HepG2 (cell line): Measurements from ENCODE around the gene PRRG3. TPM values are rescaled to one million over a fixed set of nuclear protein-coding genes. Genes with fewer than 3 reads are reported as not detected.

Experiments
- ATAC-seq: fragments of 200-7000 bp; cut with Tn5 transposase; 3 replicates; pipeline ENCODE4 v1.9.1; 2020; ENCODE audit warnings: mild to moderate bottlenecking, moderate library complexity
- BruUV-seq: library from RNA; stranded (reverse); fragments of 400-500 nt; replicated peaks from 2 replicates; lab custom pipeline; 2021; lab: Mats Ljungman, UMichigan
- CTCF ChIA-PET: fragments of 300-600 bp; formaldehyde crosslinking; extraction: SDS; loops from one replicate; lab custom pipeline; 2021; ENCODE audit warnings: low total read pairs, inconsistent platforms, low intra/inter-chr PET ratio; lab: Yijun Ruan, JAX
- POLR2A ChIA-PET: fragments of 350-600 bp; sonication (Branson Sonifier 250); formaldehyde crosslinking; loops from one replicate; lab custom pipeline; 2020; ENCODE audit warnings: antibody characterized with exemption, inconsistent platforms; lab: Yijun Ruan, JAX
- DNase-seq: peaks from one replicate; pipeline ENCODE4 v3.0.0-alpha.2; 2015; ENCODE audit warnings: low spot score
- FAIRE-seq: peaks from 3 replicates; lab custom pipeline; 2011; peaks lifted over from hg19 to GRCh38; lab: Jason Lieb, UNC
- H2AFZ ChIP-seq: one replicate; pipeline ENCODE4 v1.6.1; 2011; ENCODE audit warnings: low read length, inconsistent platforms
- H3K27ac ChIP-seq: fragments of 300-600 bp; 3 replicates; pipeline ENCODE4 v1.8.0; 2011; ENCODE audit warnings: mixed run types, mild to moderate bottlenecking, mixed read lengths, low read length, inconsistent platforms; ENCODE audit not compliant: insufficient read depth; ENCODE audit errors: extremely low read length
- H3K27me3 ChIP-seq, 2 experiments: fragments of 200-600 bp in 1 of 2; 2 replicates in 1 of 2; 3 replicates in 1 of 2; pipeline versions ENCODE4 v1.6.0 to v1.8.0; 2011; ENCODE audit warnings: low read length in 2 of 2, mild to moderate bottlenecking in 2 of 2, moderate library complexity in 2 of 2, inconsistent platforms in 1 of 2; ENCODE audit not compliant: insufficient read depth in 2 of 2, control insufficient read depth in 1 of 2
- H3K36me3 ChIP-seq, 2 experiments: fragments of 200-600 bp in 1 of 2; replicated peaks in 1 of 2; 2 replicates in 1 of 2; 3 replicates in 1 of 2; pipeline versions ENCODE4 v1.5.1 to v1.8.0; 2011; ENCODE audit warnings: low read length in 2 of 2, inconsistent platforms in 1 of 2; ENCODE audit not compliant: insufficient read depth in 2 of 2, control insufficient read depth in 1 of 2
- H3K4me1 ChIP-seq: 2 replicates; pipeline ENCODE4 v1.5.1; 2012; ENCODE audit warnings: low read length, inconsistent platforms; ENCODE audit not compliant: insufficient read depth
- H3K4me2 ChIP-seq: 2 replicates; pipeline ENCODE4 v1.6.0; 2011; ENCODE audit warnings: low read depth, low read length, inconsistent platforms
- H3K4me3 ChIP-seq, 3 experiments: fragments of 200-600 bp in 1 of 3; sonication (generic), shearing (Covaris generic) in 1 of 3; replicated peaks in 1 of 3; 2 replicates each; pipeline ENCODE4 v1.5.1; 2011 to 2016; ENCODE audit warnings: low read length in 3 of 3, inconsistent platforms in 2 of 3, low read depth in 2 of 3, mild to moderate bottlenecking in 2 of 3, control low read depth in 1 of 3, mixed read lengths in 1 of 3; ENCODE audit not compliant: insufficient read depth in 1 of 3
- H3K79me2 ChIP-seq: one replicate; pipeline ENCODE4 v1.6.1; 2011; ENCODE audit warnings: low read length, inconsistent platforms; ENCODE audit not compliant: insufficient read depth
- H3K9ac ChIP-seq: 2 replicates; pipeline ENCODE4 v1.6.0; 2011; ENCODE audit warnings: mild to moderate bottlenecking, low read depth, low read length, inconsistent platforms; ENCODE audit not compliant: insufficient read depth
- H3K9me3 ChIP-seq: 2 replicates; pipeline ENCODE4 v1.5.1; 2012; ENCODE audit warnings: mild to moderate bottlenecking, low read length
- H4K20me1 ChIP-seq: 2 replicates; pipeline ENCODE4 v1.6.0; 2011; ENCODE audit warnings: inconsistent platforms, mild to moderate bottlenecking, low read length, moderate library complexity; ENCODE audit not compliant: insufficient read depth
- CEBPB ChIP-seq: IDR thresholded peaks from 2 replicates; pipeline ENCODE4 v1.6.1; 2011; ENCODE audit warnings: low read depth, low read length, improper control_type of control experiment, borderline replicate concordance
- CEBPG ChIP-seq: IDR thresholded peaks from 2 replicates; pipeline ENCODE4 v1.6.1; 2016
- CTCF ChIP-seq: sonication (generic); formaldehyde crosslinking; IDR thresholded peaks from 2 replicates; pipeline ENCODE4 v1.5.0; 2020; ENCODE audit warnings: mild to moderate bottlenecking, missing genetic modification reagents, moderate library complexity
- HMG20B ChIP-seq: conservative IDR thresholded peaks from 2 replicates; pipeline ENCODE4 v1.6.1; 2016; ENCODE audit warnings: missing genetic modification reagents, missing compliant biosample characterization
- HOXA5 ChIP-seq: sonication (generic); formaldehyde crosslinking; IDR thresholded peaks from 2 replicates; pipeline ENCODE4 v1.4.0; 2020; ENCODE audit warnings: missing genetic modification reagents
- MEIS2 ChIP-seq: sonication (generic); formaldehyde crosslinking; IDR thresholded peaks from 2 replicates; pipeline ENCODE4 v1.9.0; 2021; ENCODE audit warnings: mild to moderate bottlenecking, missing genetic modification reagents
- MZF1 ChIP-seq: sonication (generic); formaldehyde crosslinking; IDR thresholded peaks from 2 replicates; pipeline ENCODE4 v1.8.1; 2023; ENCODE audit warnings: mild to moderate bottlenecking, missing genetic modification reagents, borderline replicate concordance
- NCOA2 ChIP-seq: sonication (generic); formaldehyde crosslinking; IDR thresholded peaks from 2 replicates; pipeline ENCODE4 v1.8.0; 2022; ENCODE audit warnings: inconsistent platforms
- POLR2A ChIP-seq, 2 experiments: IDR thresholded peaks; 2 replicates each; pipeline ENCODE4 v1.6.1; 2011; ENCODE audit warnings: low read depth in 2 of 2, low read length in 2 of 2, mild to moderate bottlenecking in 1 of 2, moderate library complexity in 1 of 2; ENCODE audit not compliant: insufficient read depth in 1 of 2
- RAD21 ChIP-seq: fragments of 450-650 bp; formaldehyde crosslinking; IDR thresholded peaks from 2 replicates; pipeline ENCODE4 v1.5.0; 2020; ENCODE audit warnings: mild to moderate bottlenecking
- RBAK ChIP-seq: sonication (generic); formaldehyde crosslinking; IDR thresholded peaks from 2 replicates; pipeline ENCODE4 v1.5.1; 2020; ENCODE audit warnings: mild to moderate bottlenecking, missing genetic modification reagents
- SIN3B ChIP-seq: fragments of 150-350 bp; IDR thresholded peaks from 2 replicates; pipeline ENCODE4 v1.6.1; 2014; ENCODE audit warnings: low read length
- SMC3 ChIP-seq: IDR thresholded peaks from 2 replicates; pipeline ENCODE4 v1.6.1; 2011; ENCODE audit warnings: low read length, improper control_type of control experiment
- SP2 ChIP-seq: sonication (generic); formaldehyde crosslinking; IDR thresholded peaks from 2 replicates; pipeline ENCODE4 v1.5.1; 2020; ENCODE audit warnings: mild to moderate bottlenecking, missing genetic modification reagents
- STAG1 ChIP-seq: sonication (generic); formaldehyde crosslinking; IDR thresholded peaks from 2 replicates; pipeline ENCODE4 v1.4.0; 2020; ENCODE audit warnings: missing genetic modification reagents
- XRCC5 ChIP-seq: fragments of 200-400 bp; formaldehyde crosslinking; optimal IDR thresholded peaks from 2 replicates; pipeline ENCODE3; 2017; ENCODE audit warnings: mild to moderate bottlenecking, low read length
- ZBTB25 ChIP-seq: IDR thresholded peaks from 2 replicates; pipeline ENCODE4 v1.6.1; 2018; ENCODE audit warnings: missing genetic modification reagents
- ZEB1 ChIP-seq: IDR thresholded peaks from 2 replicates; pipeline ENCODE4 v1.6.1; 2012; ENCODE audit warnings: mild to moderate bottlenecking, low read depth, inconsistent platforms; ENCODE audit not compliant: insufficient replicate concordance
- ZNF282 ChIP-seq: fragments of 450-650 bp; IDR thresholded peaks from 2 replicates; pipeline ENCODE4 v1.6.1; 2018; ENCODE audit not compliant: partially characterized antibody
- ZNF3 ChIP-seq: IDR thresholded peaks from 2 replicates; pipeline ENCODE4 v1.7.0; 2017; ENCODE audit warnings: inconsistent platforms
- ZNF510 ChIP-seq: sonication (generic); formaldehyde crosslinking; IDR thresholded peaks from 2 replicates; pipeline ENCODE4 v1.4.0; 2020; ENCODE audit warnings: low read depth, mild to moderate bottlenecking, missing genetic modification reagents
- ZNF569 ChIP-seq: sonication (generic); formaldehyde crosslinking; IDR thresholded peaks from 2 replicates; pipeline ENCODE4 v1.5.0; 2020; ENCODE audit warnings: mild to moderate bottlenecking, missing genetic modification reagents, moderate library complexity, borderline replicate concordance
- ZNF749 ChIP-seq: sonication (generic); formaldehyde crosslinking; IDR thresholded peaks from 2 replicates; pipeline ENCODE4 v1.8.0; 2022; ENCODE audit warnings: mild to moderate bottlenecking, missing genetic modification reagents, moderate library complexity, borderline replicate concordance
- ZNF766 ChIP-seq: sonication (generic); formaldehyde crosslinking; IDR thresholded peaks from 2 replicates; pipeline ENCODE4 v1.5.0; 2020; ENCODE audit warnings: missing genetic modification reagents, borderline replicate concordance
- ZNF773 ChIP-seq: sonication (generic); formaldehyde crosslinking; IDR thresholded peaks from 2 replicates; pipeline ENCODE4 v1.4.0; 2020; ENCODE audit warnings: missing genetic modification reagents, borderline replicate concordance
- ZNF83 ChIP-seq: sonication (generic); formaldehyde crosslinking; IDR thresholded peaks from 2 replicates; pipeline ENCODE4 v1.4.0; 2020; ENCODE audit warnings: missing genetic modification reagents, mild to moderate bottlenecking, borderline replicate concordance
- WGBS: methylation state at CpG from one replicate; pipeline ENCODE4 v1.1.6; 2017; ENCODE audit warnings: low lambda C conversion rate; 5-methylcytosine and 5-hydroxymethylcytosine counted together
- in situ Hi-C: cut with HindIII; loops from 2 replicates; pipeline ENCODE4 v1.10.0; 2017; ENCODE audit warnings: low pct_unique_long_range_greater_than_20kb; ENCODE audit not compliant: extremely low pct_ligation_motif_present
- intact Hi-C: fragments of 100-400 bp; cut with micrococcal nuclease; formaldehyde crosslinking; loops from one replicate; pipeline ENCODE4 v1.10.0; 2022; ENCODE audit not compliant: unreplicated experiment
- polyA plus RNA-seq, 8 experiments: library from polyadenylated mRNA; depleted of rRNA in 3 of 8; stranded (reverse) in 7 of 8; unstranded in 1 of 8; fragments of >200 nt; fragmentation: Illumina TruSeq in 4 of 8; extraction: Trizol in 4 of 8; gene quantifications; 2 replicates each; pipeline versions ENCODE4 v1.2.1 to v1.2.3, GENCODE V29; 2011 to 2016; ENCODE audit warnings: low read depth in 4 of 8, missing spikeins in 1 of 8, mixed read lengths in 1 of 8; ENCODE audit not compliant: insufficient read depth in 1 of 8
- total RNA-seq, 5 experiments: library from RNA; depleted of rRNA; stranded (reverse); fragments of >200 nt; fragmentation: Illumina TruSeq; extraction: Trizol; gene quantifications; 2 replicates each; pipeline ENCODE4 v1.2.3, GENCODE V29; 2016; ENCODE audit warnings: low read depth in 1 of 5

Gene PRRG3
- total and polyA plus RNA-seq, 2 of the 13 experiments (the other 11 are each of a cell fraction or from before 2014, with no cell fraction given) = not detected

DNA sequence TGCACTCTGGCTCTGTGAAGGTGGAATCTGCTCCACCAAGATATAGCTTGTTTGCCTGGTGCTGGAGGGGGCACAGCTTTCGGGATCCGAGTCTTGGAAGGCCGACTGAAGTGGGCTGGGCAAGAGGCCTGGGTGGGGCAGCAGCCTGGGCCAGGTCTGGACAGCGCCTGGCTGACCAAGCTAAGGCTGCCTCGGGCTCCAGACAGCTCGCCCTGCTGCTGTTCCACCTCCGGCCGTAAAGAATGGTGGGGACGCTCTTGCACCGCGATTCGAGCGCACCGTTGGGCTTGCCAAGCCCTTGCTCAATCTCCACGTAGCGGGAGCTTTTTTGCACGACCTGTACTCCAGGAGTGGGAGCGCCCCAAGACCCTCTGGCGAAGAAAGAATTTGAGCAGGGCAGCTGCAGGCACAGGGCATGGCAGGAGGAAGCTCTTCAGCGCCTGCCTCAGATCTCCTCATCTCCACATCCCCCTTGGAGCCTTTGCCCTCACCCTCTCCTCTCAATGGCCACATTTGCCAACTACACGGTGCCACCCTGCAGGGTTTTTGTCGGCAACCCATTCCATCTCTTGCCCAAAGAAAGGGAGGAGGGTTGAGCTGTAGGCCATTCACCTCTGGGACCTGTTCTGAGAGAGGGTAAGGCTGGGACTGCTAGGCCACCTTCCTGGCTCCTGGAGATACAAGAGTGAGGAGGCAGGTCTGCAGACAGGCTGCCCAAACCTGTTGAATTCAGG, 58.2 kb downstream of the PRRG3 start:
- Histone ChIP-seq H2AFZ (no peak overlapping the region), H3K36me3 (no peaks in the 10 kb centered on the region), H3K27me3 (no peaks in the 10 kb centered on the region), H3K4me2 (no peak overlapping the region), H3K9me3 (no peaks in the 10 kb centered on the region), H3K4me1 (no peaks in the 10 kb centered on the region), H3K4me3 (no peak overlapping the region), H3K27ac (no peak overlapping the region), H4K20me1 (no peaks in the 10 kb centered on the region), H3K79me2 (no peaks in the 10 kb centered on the region), H3K9ac (no peak overlapping the region)
- FAIRE-seq = peak; percentile 49
- ChIA-PET CTCF (interaction anchor here (1.4 to 1.9 kb wide), 2 partner anchors 879 to 883 kb away, joined by 4 to 11 read pairs; no protein-coding TSS in a partner anchor), POLR2A (no interaction called here)
- in situ Hi-C loops (no loop called here), intact Hi-C loops (loop anchor here (1.0 kb wide), 1 partner anchor 883 kb away; no protein-coding TSS in a partner anchor)
- WGBS = no CpG with 5 or more reads among the region's 22 CpGs
- DNase-seq = peak; percentile 13
- ATAC-seq = peak; percentile 98
- BruUV-seq = no TSS peak
- peak; percentile 96 for TF ChIP-seq STAG1 (CRISPR knock-in tag)
- no peak for TF ChIP-seq POLR2A (IDR thresholded peaks at IDR 0.05; ENCODE audit: insufficient read depth in 1 of 2, low read depth in 2 of 2, low read length in 2 of 2)
- TF ChIP-seq MZF1 (CRISPR knock-in tag) = no peak
- no peak for TF ChIP-seq SP2 (CRISPR knock-in tag)
- TF ChIP-seq ZNF282 = no peak
- TF ChIP-seq ZNF569 (CRISPR knock-in tag) = no peak
- TF ChIP-seq RBAK (CRISPR knock-in tag) = no peak
- no peak for TF ChIP-seq HOXA5 (CRISPR knock-in tag)
- no peak for TF ChIP-seq MEIS2
- TF ChIP-seq CEBPB = peak; percentile 32; the same call in 1 of the 2 replicates
- no peak for TF ChIP-seq ZNF749 (CRISPR knock-in tag)
- no peak for TF ChIP-seq ZNF773 (CRISPR knock-in tag)
- no peak for TF ChIP-seq ZNF510
- no peak for TF ChIP-seq HMG20B
- no peak for TF ChIP-seq ZBTB25
- TF ChIP-seq SMC3 = peak; percentile 10; the same call in 1 of the 2 replicates
- TF ChIP-seq CEBPG = peak; percentile 64
- TF ChIP-seq ZNF83 (CRISPR knock-in tag) = no peak
- peak; percentile 85 for TF ChIP-seq CTCF (CRISPR knock-in tag)
- TF ChIP-seq ZNF3 (CRISPR knock-in tag) = no peak
- TF ChIP-seq NCOA2 (CRISPR knock-in tag) = no peak
- peak; percentile 33 for TF ChIP-seq XRCC5
- TF ChIP-seq ZNF766 (CRISPR knock-in tag) = no peak
- no peak for TF ChIP-seq SIN3B
- peak; percentile 70 for TF ChIP-seq RAD21 (CRISPR knock-in tag)
- no peak for TF ChIP-seq ZEB1
